Neutrophil (primary cell): Measurements from ENCODE around the gene FOSL2.

Experiments
- H3K27ac ChIP-seq: fragments of 200-600 bp; sonication (generic); 2 replicates; pipeline ENCODE4 v1.5.1; 2016; ENCODE audit warnings: mild to moderate bottlenecking, moderate library complexity
- H3K27me3 ChIP-seq: fragments of 200-600 bp; sonication (generic); 2 replicates; pipeline ENCODE4 v1.6.0; 2016; ENCODE audit warnings: mild to moderate bottlenecking
- H3K36me3 ChIP-seq: fragments of 200-600 bp; sonication (generic); 2 replicates; pipeline ENCODE4 v1.5.1; 2017
- H3K4me1 ChIP-seq, 2 experiments: fragments of 200-600 bp in 1 of 2; sonication (generic) in 1 of 2; 1 replicate in 1 of 2; 2 replicates in 1 of 2; pipeline versions ENCODE4 v1.5.1 to v1.6.1; 2013 to 2016; ENCODE audit warnings: low read depth in 1 of 2, low read length in 1 of 2, mild to moderate bottlenecking in 1 of 2, moderate library complexity in 1 of 2; ENCODE audit not compliant: control insufficient read depth in 1 of 2, insufficient read depth in 1 of 2
- H3K4me3 ChIP-seq, 2 experiments: fragments of 200-600 bp in 1 of 2; sonication (generic) in 1 of 2; 1 replicate in 1 of 2; 2 replicates in 1 of 2; pipeline ENCODE4 v1.5.1; 2013 to 2016; ENCODE audit warnings: low read depth in 1 of 2, low read length in 1 of 2, mild to moderate bottlenecking in 1 of 2, moderate library complexity in 1 of 2
- H3K9me3 ChIP-seq: fragments of 200-600 bp; sonication (generic); 2 replicates; pipeline ENCODE4 v1.5.1; 2016
- TF ChIP-seq, protein P1 (sequence below): fragments of 200-600 bp; sonication (generic); IDR thresholded peaks from 2 replicates; pipeline ENCODE4 v1.5.1; 2016; ENCODE audit warnings: antibody characterized with exemption

Gene FOSL2

DNA sequence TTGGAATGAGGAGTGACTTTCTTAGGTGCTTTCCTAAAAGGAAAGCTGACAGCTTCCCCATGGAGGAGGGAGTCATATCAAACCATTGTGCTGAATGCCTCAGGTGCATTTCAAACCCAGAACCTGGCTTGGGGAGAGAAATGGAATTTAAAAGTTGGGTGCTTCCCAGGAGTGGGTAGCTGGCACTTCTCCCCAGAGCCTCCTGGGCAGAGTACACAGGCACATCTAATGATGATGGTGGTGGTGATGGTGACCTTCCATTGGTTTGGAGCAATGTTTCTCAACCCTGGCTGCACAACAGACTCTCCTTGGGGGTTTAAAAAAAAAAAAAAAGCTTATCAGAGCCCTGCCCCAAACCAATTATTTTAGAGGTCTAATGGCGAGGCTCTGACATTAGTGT, 8.3 kb downstream of the FOSL2 start:
- peak overlapping the region; percentile 39 for H3K27ac ChIP-seq
- no peaks in the 10 kb centered on the region for H3K9me3 ChIP-seq
- H3K27me3 ChIP-seq: no peaks in the 10 kb centered on the region
- TF ChIP-seq, protein P1, sequence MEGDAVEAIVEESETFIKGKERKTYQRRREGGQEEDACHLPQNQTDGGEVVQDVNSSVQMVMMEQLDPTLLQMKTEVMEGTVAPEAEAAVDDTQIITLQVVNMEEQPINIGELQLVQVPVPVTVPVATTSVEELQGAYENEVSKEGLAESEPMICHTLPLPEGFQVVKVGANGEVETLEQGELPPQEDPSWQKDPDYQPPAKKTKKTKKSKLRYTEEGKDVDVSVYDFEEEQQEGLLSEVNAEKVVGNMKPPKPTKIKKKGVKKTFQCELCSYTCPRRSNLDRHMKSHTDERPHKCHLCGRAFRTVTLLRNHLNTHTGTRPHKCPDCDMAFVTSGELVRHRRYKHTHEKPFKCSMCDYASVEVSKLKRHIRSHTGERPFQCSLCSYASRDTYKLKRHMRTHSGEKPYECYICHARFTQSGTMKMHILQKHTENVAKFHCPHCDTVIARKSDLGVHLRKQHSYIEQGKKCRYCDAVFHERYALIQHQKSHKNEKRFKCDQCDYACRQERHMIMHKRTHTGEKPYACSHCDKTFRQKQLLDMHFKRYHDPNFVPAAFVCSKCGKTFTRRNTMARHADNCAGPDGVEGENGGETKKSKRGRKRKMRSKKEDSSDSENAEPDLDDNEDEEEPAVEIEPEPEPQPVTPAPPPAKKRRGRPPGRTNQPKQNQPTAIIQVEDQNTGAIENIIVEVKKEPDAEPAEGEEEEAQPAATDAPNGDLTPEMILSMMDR: no peak
- peaks cover 78% of the 10 kb centered on the region for H3K36me3 ChIP-seq
- H3K4me3 ChIP-seq: no peak overlapping the region
- H3K4me1 ChIP-seq: peaks cover 83 to 85% of the 10 kb centered on the region in 2 experiments

DNA sequence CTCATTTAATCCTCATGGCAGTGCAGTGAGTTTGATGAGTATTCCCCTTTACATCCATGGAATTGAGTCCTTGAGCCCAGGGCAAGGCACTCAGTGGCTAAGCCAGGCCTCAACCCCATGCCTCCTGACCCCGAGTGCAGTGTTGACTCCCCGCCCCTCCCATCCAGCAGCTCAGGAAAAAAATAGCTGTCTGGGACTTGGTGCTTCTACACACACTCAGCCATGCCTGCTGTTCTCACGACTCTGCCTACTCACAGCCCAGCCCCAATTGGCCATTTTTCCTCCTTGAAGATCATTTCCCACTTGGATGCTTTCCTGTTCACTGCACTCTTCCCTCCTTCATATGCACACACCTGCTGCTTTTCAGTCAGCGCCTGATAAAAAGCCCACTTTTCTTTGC, 8.8 kb downstream of the FOSL2 start:
- no peak overlapping the region for H3K27ac ChIP-seq
- H3K36me3 ChIP-seq: peaks cover 83% of the 10 kb centered on the region
- no peak overlapping the region for H3K4me3 ChIP-seq

DNA sequence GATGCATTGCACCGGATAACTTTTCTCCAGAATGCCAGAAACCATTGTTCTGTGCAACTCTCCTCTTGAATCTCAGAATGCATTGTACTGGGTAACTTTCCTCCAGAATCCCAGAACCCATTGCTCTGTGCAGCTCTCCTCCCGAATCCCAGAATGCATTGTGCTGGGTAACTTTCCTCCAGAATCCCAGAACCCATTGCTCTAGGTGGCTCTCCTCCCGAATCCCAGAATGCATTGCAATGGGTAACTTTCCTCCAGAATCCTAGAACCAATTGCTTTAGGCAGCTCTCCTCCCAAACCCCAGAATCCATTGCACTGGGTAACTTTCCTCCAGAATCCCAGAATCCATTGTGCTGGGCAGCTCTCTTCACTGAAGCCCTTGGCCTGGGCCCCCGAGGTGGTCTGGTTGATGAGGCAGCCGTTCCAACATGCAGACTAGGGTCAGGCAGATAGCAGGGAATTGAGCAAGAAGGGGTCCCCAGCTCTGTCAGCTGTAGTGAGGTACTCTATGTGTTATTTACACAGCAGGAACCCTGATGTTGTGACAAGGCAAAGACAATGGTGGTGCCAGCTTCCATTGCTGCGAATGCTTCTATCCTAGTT, 9.4 kb downstream of the FOSL2 start:
- Histone ChIP-seq H3K27ac (peak overlapping the region; percentile 50), H3K4me1 (peaks cover 87 to 96% of the 10 kb centered on the region in 2 experiments)

More for the DNA sequence above, 8.8 kb downstream of the FOSL2 start:
- TF ChIP-seq, protein P1: no peak
- Histone ChIP-seq H3K9me3 (no peaks in the 10 kb centered on the region), H3K27me3 (no peaks in the 10 kb centered on the region), H3K4me1 (peaks cover 87 to 90% of the 10 kb centered on the region in 2 experiments)

DNA sequence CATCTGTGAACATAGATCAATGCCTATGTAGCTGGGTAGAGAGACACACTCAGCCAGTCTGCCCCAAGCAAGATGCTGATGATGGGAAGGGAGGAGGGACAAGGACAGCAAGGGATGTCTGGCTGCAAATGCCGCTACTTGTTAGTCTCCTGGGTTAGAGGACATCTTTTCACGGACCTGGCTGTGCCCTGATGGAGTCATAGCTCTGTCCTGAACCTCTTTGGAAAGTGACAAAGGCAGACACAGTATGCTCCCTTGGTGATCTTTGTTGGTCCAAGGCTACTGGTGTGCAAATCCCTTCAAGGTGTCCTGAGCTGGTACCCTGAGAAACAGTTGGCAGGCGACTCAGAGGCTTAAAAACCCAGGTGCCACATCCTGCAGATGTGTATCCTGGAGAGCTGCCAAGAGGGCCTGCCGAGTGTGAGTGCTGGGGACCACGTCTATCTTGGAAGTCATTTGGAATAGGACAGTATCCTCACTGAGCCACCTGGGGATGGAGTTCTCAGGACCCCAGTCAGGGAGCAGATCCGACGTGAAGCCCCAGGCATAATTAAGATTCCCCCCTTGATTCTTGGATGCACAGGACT, 10.8 kb downstream of the FOSL2 start:
- Histone ChIP-seq H3K4me1 (peaks cover 86 to 98% of the 10 kb centered on the region in 2 experiments), H3K9me3 (no peaks in the 10 kb centered on the region), H3K36me3 (peaks cover 95% of the 10 kb centered on the region), H3K27me3 (no peaks in the 10 kb centered on the region), H3K27ac (peak overlapping the region; percentile 50), H3K4me3 (no peak overlapping the region)
- TF ChIP-seq, protein P1: no peak

More for the DNA sequence above, 9.4 kb downstream of the FOSL2 start:
- TF ChIP-seq, protein P1: no peak
- no peak overlapping the region for H3K4me3 ChIP-seq
- peaks cover 89% of the 10 kb centered on the region for H3K36me3 ChIP-seq
- no peaks in the 10 kb centered on the region for H3K9me3 ChIP-seq
- no peaks in the 10 kb centered on the region for H3K27me3 ChIP-seq

DNA sequence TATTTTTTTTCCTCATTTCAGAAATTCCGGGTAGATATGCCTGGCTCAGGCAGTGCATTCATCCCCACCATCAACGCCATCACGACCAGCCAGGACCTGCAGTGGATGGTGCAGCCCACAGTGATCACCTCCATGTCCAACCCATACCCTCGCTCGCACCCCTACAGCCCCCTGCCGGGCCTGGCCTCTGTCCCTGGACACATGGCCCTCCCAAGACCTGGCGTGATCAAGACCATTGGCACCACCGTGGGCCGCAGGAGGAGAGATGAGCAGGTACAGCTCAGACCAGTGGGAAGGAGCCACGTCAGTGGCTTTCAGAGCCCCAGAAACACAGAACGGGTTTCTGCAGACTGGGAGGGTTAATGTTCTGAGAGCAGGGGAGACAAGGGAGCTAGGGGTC, 11.4 kb downstream of the FOSL2 start:
- peak overlapping the region; percentile 90 for H3K27ac ChIP-seq
- no peak overlapping the region for H3K4me3 ChIP-seq
- TF ChIP-seq, protein P1: no peak
- H3K36me3 ChIP-seq: peaks cover 95% of the 10 kb centered on the region
- no peaks in the 10 kb centered on the region for H3K9me3 ChIP-seq
- peaks cover 81 to 98% of the 10 kb centered on the region in 2 experiments for H3K4me1 ChIP-seq
- no peaks in the 10 kb centered on the region for H3K27me3 ChIP-seq
